Measurements from ENCODE around the gene PGGT1B. TPM values are rescaled to one million over a fixed set of nuclear protein-coding genes. Genes with fewer than 3 reads are reported as not detected.

The PGGT1B gene
- total RNA-seq, 1 donor from 2014 or later: 22.4 TPM

DNA sequence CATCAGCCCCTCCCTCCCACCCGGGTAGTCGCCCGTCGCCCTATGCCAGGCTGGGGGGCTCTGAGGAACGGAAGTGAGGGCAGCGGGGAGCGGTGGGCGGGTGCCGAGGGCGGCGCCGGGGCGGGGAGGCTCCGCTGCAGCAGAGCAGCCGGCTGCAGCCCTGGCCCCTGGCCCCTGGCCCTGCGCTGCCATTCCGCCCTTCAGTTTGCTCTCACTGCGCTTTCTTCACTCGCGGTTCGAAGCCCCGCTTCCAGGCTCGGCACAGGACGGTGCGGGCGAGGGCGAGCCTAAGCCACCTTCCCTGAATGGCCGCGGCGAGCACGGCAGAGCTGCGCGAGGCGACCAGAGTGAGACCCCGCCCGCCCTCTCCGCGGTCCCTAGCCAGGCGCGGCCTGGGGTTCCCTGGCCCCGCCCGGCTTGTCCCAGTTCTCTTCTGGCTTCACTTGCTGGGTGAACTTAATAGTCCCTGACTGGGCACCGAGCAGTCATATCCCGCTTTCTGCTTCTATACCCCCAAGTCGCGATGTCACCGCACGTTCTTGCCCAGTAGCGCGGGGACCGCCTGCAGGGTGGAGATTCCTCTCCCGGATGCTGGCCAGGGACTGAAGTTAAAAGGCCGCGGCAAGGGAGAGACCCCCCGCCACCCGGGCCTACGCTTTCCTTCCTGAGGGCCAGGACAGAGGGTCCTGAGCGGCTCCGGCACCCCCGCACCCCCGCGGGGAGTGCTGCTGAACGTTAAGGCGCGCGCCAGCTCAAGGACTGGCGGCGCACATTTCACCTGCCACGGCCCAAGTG lies 92.3 kb downstream of the PGGT1B start:
- H3K27ac Mint-ChIP-seq (ENCODE audit: unreplicated experiment): peak overlapping the region; percentile 55
- H3K9me3 Mint-ChIP-seq (ENCODE audit: unreplicated experiment): peaks cover 19% of the 10 kb centered on the region
- H3K27me3 Mint-ChIP-seq (ENCODE audit: unreplicated experiment): peaks cover 7% of the 10 kb centered on the region
- peak; percentile 71 for DNase-seq
- peaks cover 30% of the 10 kb centered on the region for H3K36me3 Mint-ChIP-seq (ENCODE audit: unreplicated experiment)
- peak overlapping the region; percentile 87 for H3K4me3 Mint-ChIP-seq (ENCODE audit: unreplicated experiment)
- no peaks in the 10 kb centered on the region for H3K4me1 Mint-ChIP-seq (ENCODE audit: low read depth, unreplicated experiment)
- TF ChIP-seq, protein P1, sequence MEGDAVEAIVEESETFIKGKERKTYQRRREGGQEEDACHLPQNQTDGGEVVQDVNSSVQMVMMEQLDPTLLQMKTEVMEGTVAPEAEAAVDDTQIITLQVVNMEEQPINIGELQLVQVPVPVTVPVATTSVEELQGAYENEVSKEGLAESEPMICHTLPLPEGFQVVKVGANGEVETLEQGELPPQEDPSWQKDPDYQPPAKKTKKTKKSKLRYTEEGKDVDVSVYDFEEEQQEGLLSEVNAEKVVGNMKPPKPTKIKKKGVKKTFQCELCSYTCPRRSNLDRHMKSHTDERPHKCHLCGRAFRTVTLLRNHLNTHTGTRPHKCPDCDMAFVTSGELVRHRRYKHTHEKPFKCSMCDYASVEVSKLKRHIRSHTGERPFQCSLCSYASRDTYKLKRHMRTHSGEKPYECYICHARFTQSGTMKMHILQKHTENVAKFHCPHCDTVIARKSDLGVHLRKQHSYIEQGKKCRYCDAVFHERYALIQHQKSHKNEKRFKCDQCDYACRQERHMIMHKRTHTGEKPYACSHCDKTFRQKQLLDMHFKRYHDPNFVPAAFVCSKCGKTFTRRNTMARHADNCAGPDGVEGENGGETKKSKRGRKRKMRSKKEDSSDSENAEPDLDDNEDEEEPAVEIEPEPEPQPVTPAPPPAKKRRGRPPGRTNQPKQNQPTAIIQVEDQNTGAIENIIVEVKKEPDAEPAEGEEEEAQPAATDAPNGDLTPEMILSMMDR (IDR thresholded peaks at IDR 0.05; ENCODE audit: partially characterized antibody, unreplicated experiment): no peak

DNA sequence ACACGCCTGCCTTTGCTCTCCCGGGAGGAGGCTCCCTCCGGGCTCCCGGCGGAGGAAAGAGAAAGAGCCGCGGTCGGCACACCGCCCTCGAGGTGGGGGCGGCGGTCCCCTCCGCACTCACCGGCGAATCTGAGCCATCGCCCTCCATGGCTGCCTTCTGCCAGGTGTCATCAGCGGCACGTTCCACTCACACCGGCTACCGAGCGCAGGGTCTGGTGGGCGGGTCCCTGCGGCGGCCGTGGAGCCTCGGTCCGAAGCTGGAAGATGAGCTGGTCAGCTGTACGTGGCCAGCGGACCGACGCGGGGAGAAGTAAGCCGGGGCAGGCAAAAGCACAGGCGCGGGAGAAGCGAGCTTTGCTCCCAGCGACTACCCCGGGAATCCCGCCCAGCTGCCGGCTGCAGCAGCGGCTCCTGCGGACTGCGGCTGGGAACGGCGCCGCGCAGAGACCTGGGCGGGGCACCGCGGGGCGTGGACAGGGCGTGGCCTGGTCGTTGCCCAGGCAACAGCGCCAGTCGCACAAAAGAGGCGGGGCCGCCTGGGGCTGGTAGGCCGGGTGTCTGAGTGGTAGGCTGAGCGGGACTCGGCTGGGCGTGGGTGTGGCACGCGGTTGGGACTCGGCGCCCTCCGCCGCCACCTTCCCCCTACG lies 93.1 kb downstream of the PGGT1B start, which contains the start of gene TRIM36:
Gene TRIM36 (minus strand): TSS at position 422 of the 647 bp plus-strand sequence. CDS start 274 bp downstream, at position 148.
- peak; percentile 99 for DNase-seq
- H3K4me1 Mint-ChIP-seq (ENCODE audit: low read depth, unreplicated experiment): no peaks in the 10 kb centered on the region
- peaks cover 32% of the 10 kb centered on the region for H3K36me3 Mint-ChIP-seq (ENCODE audit: unreplicated experiment)
- peaks cover 19% of the 10 kb centered on the region for H3K9me3 Mint-ChIP-seq (ENCODE audit: unreplicated experiment)
- peak within 1 kb of the TSS; percentile 96 for H3K27ac Mint-ChIP-seq (ENCODE audit: unreplicated experiment)
- H3K27me3 Mint-ChIP-seq (ENCODE audit: unreplicated experiment): peaks cover 7% of the 10 kb centered on the region
- peak within 1 kb of the TSS; percentile 91 for H3K4me3 Mint-ChIP-seq (ENCODE audit: unreplicated experiment)
- TF ChIP-seq, protein P1 (IDR thresholded peaks at IDR 0.05; ENCODE audit: partially characterized antibody, unreplicated experiment): no peak

DNA sequence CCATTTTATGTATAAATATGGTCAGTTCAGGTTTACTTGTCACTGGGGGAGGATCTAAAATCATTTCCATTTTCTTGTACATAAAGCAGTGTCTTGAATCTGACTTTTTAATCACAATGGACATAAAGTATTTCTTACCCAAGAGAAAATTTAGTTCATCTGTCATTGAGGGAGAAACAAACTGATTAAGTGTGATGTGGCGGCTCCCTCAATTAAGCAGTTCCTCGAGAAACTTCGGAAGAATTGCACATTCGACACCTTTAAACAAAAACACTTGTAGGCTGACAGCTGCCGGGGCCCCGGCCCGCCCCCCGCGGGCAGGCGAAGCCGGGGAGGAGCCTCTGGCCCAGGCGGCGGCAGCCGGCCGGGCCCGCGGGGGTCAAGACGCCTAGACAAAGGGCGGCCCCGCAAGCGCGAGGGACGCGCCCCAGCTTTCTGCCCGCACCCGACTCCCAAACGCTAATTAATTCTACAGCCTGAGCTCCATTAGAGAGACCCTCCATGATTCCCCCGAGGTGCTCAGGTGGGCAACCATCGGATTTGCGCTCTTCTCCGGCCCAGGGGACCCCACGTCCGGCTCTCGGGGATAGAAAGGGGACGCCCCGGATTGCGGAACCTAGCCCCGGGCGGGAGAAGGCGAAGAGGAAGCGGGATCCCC lies 93.7 kb downstream of the PGGT1B start:
- peak overlapping the region; percentile 96 for H3K27ac Mint-ChIP-seq (ENCODE audit: unreplicated experiment)
- peaks cover 8% of the 10 kb centered on the region for H3K27me3 Mint-ChIP-seq (ENCODE audit: unreplicated experiment)
- peaks cover 38% of the 10 kb centered on the region for H3K36me3 Mint-ChIP-seq (ENCODE audit: unreplicated experiment)
- TF ChIP-seq, protein P1 (IDR thresholded peaks at IDR 0.05; ENCODE audit: partially characterized antibody, unreplicated experiment): no peak
- H3K9me3 Mint-ChIP-seq (ENCODE audit: unreplicated experiment): peaks cover 21% of the 10 kb centered on the region
- peak overlapping the region; percentile 91 for H3K4me3 Mint-ChIP-seq (ENCODE audit: unreplicated experiment)
- DNase-seq: peak; percentile 59
- H3K4me1 Mint-ChIP-seq (ENCODE audit: low read depth, unreplicated experiment): no peaks in the 10 kb centered on the region

DNA sequence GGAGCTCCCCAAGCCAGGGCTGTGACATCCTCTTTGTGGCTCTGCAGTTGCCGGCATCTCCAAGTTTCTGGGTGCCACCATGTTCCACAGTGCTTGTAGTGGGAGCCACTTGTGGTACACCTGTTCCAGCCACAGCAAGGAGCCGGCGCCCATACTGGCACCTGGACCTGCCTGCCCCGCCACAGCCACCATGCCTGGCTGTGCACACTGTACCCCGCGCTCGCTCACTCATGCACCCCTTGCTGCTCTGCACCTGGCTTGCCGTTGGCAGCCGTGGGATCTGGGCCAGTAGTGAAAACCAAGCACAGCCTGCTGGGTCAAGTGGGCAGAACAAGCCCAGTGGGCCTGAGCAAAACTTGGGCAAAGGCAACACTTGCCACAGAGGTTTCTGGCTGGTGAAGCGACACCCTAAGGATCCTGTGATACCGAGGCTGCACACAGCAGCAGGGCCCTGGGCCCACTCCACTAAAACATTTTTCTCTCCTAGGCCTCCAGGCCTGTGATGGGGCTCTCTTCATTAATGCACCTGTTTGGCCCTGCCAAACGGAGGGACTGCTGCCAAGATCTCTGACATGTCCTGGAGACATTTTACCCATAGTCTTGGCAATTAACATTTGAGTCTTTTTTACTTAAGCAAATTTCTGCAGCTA lies 95.8 kb downstream of the PGGT1B start:
- DNase-seq: no peak
- Mint-ChIP-seq H3K27me3 (ENCODE audit: unreplicated experiment) (peaks cover 3% of the 10 kb centered on the region), H3K4me1 (ENCODE audit: low read depth, unreplicated experiment) (no peaks in the 10 kb centered on the region), H3K36me3 (ENCODE audit: unreplicated experiment) (peaks cover 38% of the 10 kb centered on the region), H3K27ac (ENCODE audit: unreplicated experiment) (no peak overlapping the region), H3K9me3 (ENCODE audit: unreplicated experiment) (peaks cover 21% of the 10 kb centered on the region), H3K4me3 (ENCODE audit: unreplicated experiment) (no peak overlapping the region)
- TF ChIP-seq, protein P1 (IDR thresholded peaks at IDR 0.05; ENCODE audit: partially characterized antibody, unreplicated experiment): no peak

All from glutamatergic neuron (in vitro differentiated cells).